Aorta (tissue), 5 donors: ENCODE results near the gene EHMT2. TPM values are rescaled to one million over a fixed set of nuclear protein-coding genes. Genes with fewer than 3 reads are reported as not detected.
A peak's percentile ranks its signal among the peaks of the same experiment; 100 is the strongest.

ENCODE experiments used
- ATAC-seq: fragments of 200-7000 bp; cut with Tn5 transposase; one replicate; pipeline ENCODE4 v1.9.1; 2022; ENCODE audit warnings: moderate library complexity; ENCODE audit not compliant: low FRiP score
- DNase-seq, 2 donors: peaks; one replicate each; pipeline ENCODE4 v3.0.0-alpha.2; 2020
- H3K27ac ChIP-seq, 2 donors: one replicate each; pipeline ENCODE4 v1.5.1; 2013; ENCODE audit warnings: low read length in 2 of 2, mild to moderate bottlenecking in 2 of 2, moderate library complexity in 2 of 2, control low read depth in 1 of 2, inconsistent platforms in 1 of 2, low read depth in 1 of 2
- H3K27me3 ChIP-seq, 2 donors: one replicate each; pipeline ENCODE4 v1.6.1; 2013; ENCODE audit warnings: control low read depth in 1 of 2, low read length in 1 of 2, mild to moderate bottlenecking in 1 of 2, moderate library complexity in 1 of 2; ENCODE audit not compliant: insufficient read depth in 2 of 2, control insufficient read depth in 1 of 2
- H3K36me3 ChIP-seq, 2 donors: one replicate each; pipeline ENCODE4 v1.6.1; 2013; ENCODE audit warnings: control low read depth in 1 of 2, low read length in 1 of 2, mild to moderate bottlenecking in 1 of 2; ENCODE audit not compliant: insufficient read depth in 2 of 2, control insufficient read depth in 1 of 2
- H3K4me1 ChIP-seq, 2 donors: one replicate each; pipeline ENCODE4 v1.6.1; 2013; ENCODE audit warnings: low read length in 2 of 2, control low read depth in 1 of 2, mild to moderate bottlenecking in 1 of 2, moderate library complexity in 1 of 2; ENCODE audit not compliant: insufficient read depth in 2 of 2, control insufficient read depth in 1 of 2
- H3K4me3 ChIP-seq, 2 donors: one replicate each; pipeline ENCODE4 v1.5.1; 2013; ENCODE audit warnings: low read length in 2 of 2, control low read depth in 1 of 2, mild to moderate bottlenecking in 1 of 2
- H3K9me3 ChIP-seq: one replicate; pipeline ENCODE4 v1.6.1; 2013; ENCODE audit warnings: mild to moderate bottlenecking, low read length; ENCODE audit not compliant: control insufficient read depth
- WGBS, 2 donors: extraction: QIAGEN DNeasy Blood & Tissue Kit; methylation state at CpG; one replicate each; pipeline ENCODE4 v1.1.7; 2013; 5-methylcytosine and 5-hydroxymethylcytosine counted together
- intact Hi-C, 2 donors: fragments of 100-400 bp; cut with DNase I; formaldehyde crosslinking; loops; one replicate each; pipeline versions ENCODE4 v1.14.2 to v1.15.0; 2022
- long read RNA-seq, 2 donors: library from polyadenylated mRNA; unstranded; transcript quantifications; one replicate each; pipeline ENCODE4 v2.0.0, GENCODE V29; 2020 to 2021
- polyA plus RNA-seq, 2 donors: library from polyadenylated mRNA; stranded (reverse); fragments of 200-250 nt; gene quantifications; one replicate each; pipeline ENCODE4 v1.2.3, GENCODE V29; 2013
- total RNA-seq, 2 donors: library from RNA; stranded (reverse); fragmentation: NEBNext Ultra II Directional; extraction: Animal tissue kit (Norgen Biotek cat#: 25700); gene quantifications; one replicate each; pipeline ENCODE4 v1.2.1, GENCODE V29; 2021
- donor health status: healthy with polysubstance abuse.
- donor health status: Bipolar disorder and iron deficiency.
- donor health status: DM: no; HTN: no; CAD: no.
- donor health status: DM: no; HTN: no; CAD: no.
- donor health status: DM: yes; HTN: yes; CAD: no.

Gene EHMT2
- total RNA-seq (10 to 100 TPM; 23.6 to 40.4 TPM), polyA plus RNA-seq (10 to 100 TPM; 16.7 to 56.8 TPM)
- long read RNA-seq, donor 1, full-length matches to known transcripts: 12 of 25 reads
- long read RNA-seq, donor 1, partial matches to known transcripts: 11 of 25 reads
- long read RNA-seq, donor 1, other reads (novel, unspliced or antisense): 2 of 25 reads
- long read RNA-seq, donor 2, transcript EHMT2-203 (28 exons, 3,965 nt): major isoform, 5 of 27 reads
- long read RNA-seq, donor 2, transcript EHMT2-202 (27 exons, 3,856 nt): major isoform, 5 of 27 reads
- long read RNA-seq, donor 2, partial matches to known transcripts: 12 of 27 reads
- long read RNA-seq, donor 2, other reads (novel, unspliced or antisense): 3 of 27 reads

DNA sequence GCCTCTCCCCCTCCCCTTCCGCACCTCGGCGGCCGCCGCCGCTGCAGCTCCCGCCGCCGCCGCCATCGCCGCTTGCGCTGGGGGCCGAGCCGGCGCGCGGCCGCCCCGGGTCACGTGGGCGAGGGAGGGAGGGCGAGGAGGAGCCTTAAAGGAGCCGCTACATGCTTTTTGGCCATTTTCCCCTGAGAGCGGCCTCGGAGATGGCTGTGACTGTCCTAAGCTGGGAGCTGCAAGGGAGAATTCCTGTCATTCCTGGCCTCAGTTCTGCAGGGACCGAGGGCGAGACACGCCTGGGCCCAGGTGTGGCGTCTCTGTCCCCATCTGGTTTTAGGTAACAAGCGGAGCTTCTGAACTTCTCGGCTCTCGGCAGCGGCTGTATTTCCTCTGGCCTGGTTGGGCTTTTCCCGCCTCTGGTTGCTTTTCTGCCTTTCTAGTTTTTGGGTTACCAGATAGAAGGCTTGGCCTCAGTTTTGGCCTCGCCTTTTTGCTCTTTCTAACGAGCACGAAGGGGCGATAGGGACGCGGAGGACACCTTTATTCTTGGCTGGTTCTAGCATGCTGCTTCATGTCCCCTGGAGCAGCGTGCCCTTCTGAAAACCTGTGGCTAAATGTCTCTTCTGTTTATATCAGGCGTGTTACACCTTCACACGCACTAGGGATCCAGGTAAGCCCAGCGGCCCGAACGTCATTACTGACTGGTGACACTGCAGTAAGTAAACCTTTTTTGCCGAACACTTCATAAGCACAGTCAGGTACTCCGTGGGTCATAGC is at the start of gene EHMT2:
Gene EHMT2, minus strand, starts transcription at position 87 of the 771 bp plus-strand sequence. Its CDS starts 21 bp downstream, at position 66.
- H3K27ac ChIP-seq: peak within 1 kb of the TSS in 1 of 2 donors; percentile 59
- H3K4me1 ChIP-seq: no peaks in the 10 kb centered on the region
- WGBS, 2 donors: 0 to 1% methylated on average over 29 to 49 of the region's 49 CpGs
- H3K4me3 ChIP-seq: peak within 1 kb of the TSS; percentile 70 to 75
- no peaks in the 10 kb centered on the region for H3K9me3 ChIP-seq
- peaks cover 0 to under 1% of the 10 kb centered on the region in 2 donors for H3K36me3 ChIP-seq
- intact Hi-C loops: loop anchor here in 1 of 2 donors (5.0 kb wide), 1 partner anchor 215 kb away; the partner anchor contains the start of gene LY6G5C
- no peaks in the 10 kb centered on the region for H3K27me3 ChIP-seq
- ATAC-seq (peak; percentile 82), DNase-seq (peak; percentile 88 to 95)

DNA sequence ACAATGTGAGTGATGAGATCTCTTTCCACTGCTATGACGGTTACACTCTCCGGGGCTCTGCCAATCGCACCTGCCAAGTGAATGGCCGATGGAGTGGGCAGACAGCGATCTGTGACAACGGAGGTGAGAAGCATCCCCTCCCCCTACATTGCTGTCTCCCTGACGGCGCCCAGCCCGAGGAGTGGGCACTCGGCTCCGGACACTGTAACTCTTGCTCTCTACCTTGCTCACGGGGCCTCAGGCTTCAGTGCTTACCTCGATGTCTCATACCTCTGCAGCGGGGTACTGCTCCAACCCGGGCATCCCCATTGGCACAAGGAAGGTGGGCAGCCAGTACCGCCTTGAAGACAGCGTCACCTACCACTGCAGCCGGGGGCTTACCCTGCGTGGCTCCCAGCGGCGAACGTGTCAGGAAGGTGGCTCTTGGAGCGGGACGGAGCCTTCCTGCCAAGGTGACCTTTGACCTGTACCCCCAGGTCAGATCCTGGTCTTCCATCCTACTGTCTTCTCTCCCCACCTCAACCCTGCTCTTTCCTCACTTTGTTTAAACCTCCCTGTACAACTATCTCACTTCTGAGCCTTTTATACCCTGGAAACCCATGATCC is 49.7 kb upstream of the EHMT2 start:
- H3K4me1 ChIP-seq: no peaks in the 10 kb centered on the region
- H3K9me3 ChIP-seq: no peaks in the 10 kb centered on the region

DNA sequence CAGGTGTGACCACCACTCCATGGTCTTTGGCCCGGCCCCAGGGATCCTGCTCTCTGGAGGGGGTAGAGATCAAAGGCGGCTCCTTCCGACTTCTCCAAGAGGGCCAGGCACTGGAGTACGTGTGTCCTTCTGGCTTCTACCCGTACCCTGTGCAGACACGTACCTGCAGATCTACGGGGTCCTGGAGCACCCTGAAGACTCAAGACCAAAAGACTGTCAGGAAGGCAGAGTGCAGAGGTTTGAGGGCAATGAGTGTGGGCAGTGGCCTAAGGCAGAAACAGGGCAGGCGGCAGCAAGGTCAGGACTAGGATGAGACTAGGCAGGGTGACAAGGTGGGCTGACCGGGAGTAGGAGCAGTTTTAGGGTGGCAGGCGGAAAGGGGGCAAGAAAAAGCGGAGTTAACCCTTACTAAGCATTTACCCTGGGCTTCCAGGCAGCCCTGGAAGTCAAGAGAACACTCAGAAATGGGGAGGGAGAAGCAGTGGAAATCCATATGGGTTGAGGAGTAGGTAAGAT is 48.9 kb upstream of the EHMT2 start:
- DNase-seq: peak in 1 of 2 donors; percentile 48
- no peak for ATAC-seq
- peak overlapping the region; percentile 36 to 85 for H3K27ac ChIP-seq
- no peaks in the 10 kb centered on the region for H3K27me3 ChIP-seq
- H3K4me3 ChIP-seq: no peak overlapping the region
- no peaks in the 10 kb centered on the region for H3K9me3 ChIP-seq
- WGBS, 2 donors: 80 to 81% methylated on average over 11 of the region's 11 CpGs
- H3K36me3 ChIP-seq: no peaks in the 10 kb centered on the region
- intact Hi-C loops: loop anchor here in 1 of 2 donors (5.0 kb wide), 1 partner anchor 44 kb away; the partner anchor contains the start of gene ZBTB12
- H3K4me1 ChIP-seq: no peaks in the 10 kb centered on the region

More for the DNA sequence above, 49.7 kb upstream of the EHMT2 start:
- ATAC-seq (no peak), DNase-seq (peak; percentile 40 to 74)
- intact Hi-C loops: loop anchor here in 1 of 2 donors (5.0 kb wide), 1 partner anchor 45 kb away; the partner anchor contains the start of gene ZBTB12
- no peak overlapping the region for H3K27ac ChIP-seq
- no peaks in the 10 kb centered on the region for H3K27me3 ChIP-seq
- 85 to 86% methylated on average over 24 of the region's 24 CpGs for WGBS, 2 donors
- peaks cover 0 to 2% of the 10 kb centered on the region in 2 donors for H3K36me3 ChIP-seq
- no peak overlapping the region for H3K4me3 ChIP-seq

DNA sequence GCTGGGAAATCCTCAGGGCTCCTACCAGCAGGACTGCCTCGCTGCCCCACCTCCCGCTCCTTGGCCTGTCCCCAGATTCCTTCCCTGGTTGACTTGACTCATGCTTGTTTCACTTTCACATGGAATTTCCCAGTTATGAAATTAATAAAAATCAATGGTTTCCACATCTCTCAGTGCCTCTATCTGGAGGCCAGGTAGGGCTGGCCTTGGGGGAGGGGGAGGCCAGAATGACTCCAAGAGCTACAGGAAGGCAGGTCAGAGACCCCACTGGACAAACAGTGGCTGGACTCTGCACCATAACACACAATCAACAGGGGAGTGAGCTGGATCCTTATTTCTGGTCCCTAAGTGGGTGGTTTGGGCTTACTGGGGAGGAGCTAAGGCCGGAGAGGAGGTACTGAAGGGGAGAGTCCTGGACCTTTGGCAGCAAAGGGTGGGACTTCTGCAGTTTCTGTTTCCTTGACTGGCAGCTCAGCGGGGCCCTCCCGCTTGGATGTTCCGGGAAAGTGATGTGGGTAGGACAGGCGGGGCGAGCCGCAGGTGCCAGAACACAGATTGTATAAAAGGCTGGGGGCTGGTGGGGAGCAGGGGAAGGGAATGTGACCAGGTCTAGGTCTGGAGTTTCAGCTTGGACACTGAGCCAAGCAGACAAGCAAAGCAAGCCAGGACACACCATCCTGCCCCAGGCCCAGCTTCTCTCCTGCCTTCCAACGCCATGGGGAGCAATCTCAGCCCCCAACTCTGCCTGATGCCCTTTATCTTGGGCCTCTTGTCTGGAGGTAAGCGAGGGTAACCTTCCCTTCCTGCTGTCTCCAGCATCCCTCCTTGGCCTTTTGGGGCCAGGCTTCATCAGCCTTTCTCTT is 48.2 kb upstream of the EHMT2 start, which contains the start of gene CFB:
Gene CFB, plus strand, starts transcription at position 589 of the 863 bp plus-strand sequence. Its CDS starts 127 bp downstream, at position 716.
- no peaks in the 10 kb centered on the region for H3K9me3 ChIP-seq
- H3K4me3 ChIP-seq: no peak within 1 kb of the TSS
- DNase-seq (peak; percentile 93 to 95), ATAC-seq (peak; percentile 88)
- intact Hi-C loops: loop anchor here in 1 of 2 donors (5.0 kb wide), 1 partner anchor 43 kb away; the partner anchor contains the start of gene ZBTB12
- no peaks in the 10 kb centered on the region for H3K27me3 ChIP-seq
- no peaks in the 10 kb centered on the region for H3K4me1 ChIP-seq
- 22 to 29% methylated on average over 11 of the region's 11 CpGs for WGBS, 2 donors
- H3K36me3 ChIP-seq: no peaks in the 10 kb centered on the region
- H3K27ac ChIP-seq: peak within 1 kb of the TSS; percentile 36 to 85

DNA sequence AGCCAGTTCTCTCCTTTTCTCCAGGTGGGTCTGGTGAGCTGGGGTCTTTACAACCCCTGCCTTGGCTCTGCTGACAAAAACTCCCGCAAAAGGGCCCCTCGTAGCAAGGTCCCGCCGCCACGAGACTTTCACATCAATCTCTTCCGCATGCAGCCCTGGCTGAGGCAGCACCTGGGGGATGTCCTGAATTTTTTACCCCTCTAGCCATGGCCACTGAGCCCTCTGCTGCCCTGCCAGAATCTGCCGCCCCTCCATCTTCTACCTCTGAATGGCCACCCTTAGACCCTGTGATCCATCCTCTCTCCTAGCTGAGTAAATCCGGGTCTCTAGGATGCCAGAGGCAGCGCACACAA is 47.6 kb upstream of the EHMT2 start:
- Histone ChIP-seq H3K27me3 (no peaks in the 10 kb centered on the region), H3K36me3 (no peaks in the 10 kb centered on the region), H3K4me1 (no peaks in the 10 kb centered on the region), H3K9me3 (no peaks in the 10 kb centered on the region), H3K27ac (peak overlapping the region in 1 of 2 donors; percentile 73), H3K4me3 (no peak overlapping the region)
- DNase-seq (no peak), ATAC-seq (no peak)
- intact Hi-C loops: loop anchor here in 1 of 2 donors (5.0 kb wide), 1 partner anchor 43 kb away; the partner anchor contains the start of gene ZBTB12
- WGBS, 2 donors: 47 to 55% methylated on average over 9 of the region's 9 CpGs

DNA sequence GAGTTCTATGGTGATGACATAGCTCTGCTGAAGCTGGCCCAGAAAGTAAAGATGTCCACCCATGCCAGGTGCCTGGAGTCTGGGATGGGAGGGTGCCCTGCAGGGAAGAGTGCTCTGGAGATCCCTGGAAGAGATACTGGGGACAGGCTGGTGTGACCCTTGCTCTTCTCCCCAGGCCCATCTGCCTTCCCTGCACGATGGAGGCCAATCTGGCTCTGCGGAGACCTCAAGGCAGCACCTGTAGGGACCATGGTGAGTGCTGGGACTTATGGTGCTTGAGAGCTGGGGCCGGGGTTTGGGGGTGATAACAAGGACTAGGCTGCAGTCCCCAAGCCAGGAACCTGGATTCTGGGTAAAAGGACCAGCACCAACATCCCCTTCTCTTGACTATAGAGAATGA is 46.2 kb upstream of the EHMT2 start:
- intact Hi-C loops: no loop called here
- no peak overlapping the region for H3K27ac ChIP-seq
- no peak overlapping the region for H3K4me3 ChIP-seq
- H3K4me1 ChIP-seq: no peaks in the 10 kb centered on the region
- no peak for ATAC-seq
- DNase-seq: peak; percentile 32 to 55
- 87 to 90% methylated on average over 3 of the region's 3 CpGs for WGBS, 2 donors
- H3K36me3 ChIP-seq: no peaks in the 10 kb centered on the region
- no peaks in the 10 kb centered on the region for H3K9me3 ChIP-seq
- no peaks in the 10 kb centered on the region for H3K27me3 ChIP-seq

DNA sequence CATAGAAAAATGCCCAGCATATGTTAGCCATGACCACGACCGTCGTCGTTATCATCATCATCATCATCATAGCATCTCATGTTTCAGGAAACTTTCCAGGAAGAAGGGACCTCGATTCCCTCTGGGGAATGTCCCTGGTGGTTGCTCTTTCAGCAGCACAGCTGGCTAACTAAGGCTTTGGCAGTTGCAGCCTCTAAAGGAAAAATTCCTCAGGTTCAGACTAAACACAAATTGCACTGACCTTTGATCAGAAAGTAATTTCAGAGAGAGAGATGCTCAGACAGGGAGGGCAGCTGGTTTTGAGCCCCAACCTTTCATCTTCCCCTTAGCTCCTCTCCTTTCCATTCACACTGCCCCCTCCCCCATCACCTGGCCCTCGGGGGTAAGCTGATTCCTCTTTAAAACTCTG is 42.8 kb upstream of the EHMT2 start:
- Histone ChIP-seq H3K4me3 (no peak overlapping the region), H3K27me3 (no peaks in the 10 kb centered on the region), H3K27ac (no peak overlapping the region), H3K4me1 (no peaks in the 10 kb centered on the region), H3K36me3 (no peaks in the 10 kb centered on the region), H3K9me3 (no peaks in the 10 kb centered on the region)
- intact Hi-C loops: no loop called here
- WGBS, 2 donors: 10 to 13% methylated on average over 6 of the region's 6 CpGs
- ATAC-seq: no peak
- peak in 1 of 2 donors; percentile 2 for DNase-seq
